Nucleus accumbens (tissue), 56 donors: ENCODE measurements around the gene CRLF1.
"Not testable (repeated sequence)": the region's sequence is repeated elsewhere in the genome, so short reads cannot be mapped to it uniquely, and the experiment has no call there.

Experiments used
- DNase-seq, 56 donors: peaks; one replicate each; lab custom pipeline; 2025; lab: John Stamatoyannopoulos, UW

The CRLF1 gene

DNA sequence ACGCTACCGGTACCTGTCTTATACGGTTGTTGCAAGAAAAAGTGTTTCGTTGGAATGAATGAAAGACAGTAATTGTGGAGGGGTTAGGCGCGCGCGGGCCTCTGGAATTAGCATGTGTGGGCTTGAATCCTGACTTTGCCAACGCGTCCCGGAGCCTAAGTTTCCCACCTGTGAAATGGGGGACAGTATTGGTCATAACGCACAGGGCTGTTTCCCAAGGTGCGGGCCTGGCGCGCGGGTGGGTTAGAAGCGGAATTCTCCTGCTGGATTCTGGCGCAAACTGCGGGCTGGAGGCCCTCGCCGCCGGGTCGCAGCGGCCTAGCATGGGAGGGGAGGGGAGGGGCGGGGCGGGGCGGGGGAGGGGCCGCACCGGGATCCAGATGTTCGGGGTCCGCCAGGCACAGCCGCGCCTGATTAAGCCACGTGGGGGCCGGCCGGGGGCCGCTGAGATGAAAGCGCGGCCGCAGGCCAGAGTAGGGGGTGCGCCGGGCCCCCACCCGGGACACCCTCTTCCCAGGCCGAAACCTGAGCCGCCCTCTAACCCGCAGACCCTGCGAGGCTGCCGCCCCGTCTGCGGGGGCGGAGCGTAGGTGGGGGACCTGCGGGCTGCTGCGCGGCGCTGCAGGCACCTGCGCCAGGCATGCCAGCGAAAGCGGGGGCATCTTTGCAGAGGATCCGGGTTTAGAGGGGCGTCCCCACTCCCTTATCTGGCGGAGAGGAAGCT is 4.9 kb upstream of the CRLF1 start:
- peak in 5 of 56 donors; percentile 11 to 63 (median 26) for DNase-seq

DNA sequence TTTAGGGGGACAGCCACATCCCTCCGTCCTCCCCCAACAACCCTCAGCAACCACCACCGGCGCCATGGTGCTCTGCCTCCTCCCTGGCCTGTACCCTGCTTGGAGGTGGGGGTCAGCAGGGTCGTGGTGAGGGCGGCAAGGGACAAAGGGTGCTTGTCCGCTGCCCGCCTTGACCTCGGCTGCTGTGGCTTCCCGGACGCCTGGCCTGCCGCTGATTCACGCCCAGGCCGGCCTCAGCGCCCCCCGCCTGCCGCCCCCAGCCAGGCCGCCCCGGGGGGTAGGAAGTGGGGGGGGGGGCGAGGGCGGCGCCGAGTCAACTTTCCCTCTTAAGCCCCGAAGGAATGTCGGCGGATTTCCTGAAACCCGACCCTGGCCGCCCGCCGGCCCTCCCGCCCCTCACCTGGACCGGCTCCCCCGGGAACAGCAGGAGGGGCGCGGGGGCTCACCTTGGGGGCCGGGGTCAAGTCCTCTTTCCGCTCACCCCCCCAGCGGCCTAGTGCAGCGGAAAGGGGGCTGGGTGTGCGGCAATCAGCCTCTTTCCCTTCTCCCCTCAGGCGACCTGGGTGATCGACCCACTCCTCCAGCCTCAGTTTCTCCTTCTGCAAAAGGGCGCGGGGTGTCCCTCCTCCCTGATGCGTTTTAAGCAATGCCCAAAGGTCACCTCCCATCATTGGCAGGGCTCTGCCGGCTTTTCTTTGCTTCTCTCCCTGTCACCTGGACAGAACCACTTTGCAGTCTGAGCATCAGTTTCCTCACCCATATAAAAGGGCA is 4.1 kb upstream of the CRLF1 start:
- DNase-seq = no peak

DNA sequence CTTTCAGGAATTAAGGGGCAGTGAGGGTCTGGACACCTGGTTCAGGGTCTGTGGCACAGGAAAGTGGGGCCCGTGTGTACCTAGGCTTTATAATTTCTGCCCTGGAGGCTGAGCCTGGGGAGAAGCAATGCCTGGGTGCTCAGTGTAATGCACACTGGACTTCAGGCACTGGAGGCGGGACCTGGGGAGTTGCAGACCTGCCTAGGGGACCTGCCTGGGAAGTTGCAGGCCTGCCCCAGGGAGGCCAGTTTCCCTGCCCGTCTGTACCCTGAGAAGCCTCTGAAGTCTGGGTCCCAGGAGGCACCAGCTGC is 3.6 kb upstream of the CRLF1 start:
- DNase-seq = no peak

DNA sequence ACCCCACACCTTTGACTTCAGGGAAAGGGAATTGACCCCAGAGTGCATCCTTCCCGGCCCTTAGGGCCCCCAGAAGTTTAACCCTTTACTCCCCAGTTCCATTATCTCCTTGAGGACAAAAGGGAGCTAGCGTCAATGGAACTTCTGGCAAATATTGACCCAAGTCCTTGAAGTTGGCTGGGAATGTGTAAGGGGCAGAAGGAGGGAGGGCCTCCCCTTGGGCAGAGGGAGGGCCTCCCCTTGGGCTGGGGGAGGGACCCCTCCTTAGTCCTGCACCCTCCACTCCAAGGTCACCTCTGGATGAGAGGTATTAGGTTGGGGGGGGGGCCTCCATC is 3.1 kb upstream of the CRLF1 start:
- no peak for DNase-seq

DNA sequence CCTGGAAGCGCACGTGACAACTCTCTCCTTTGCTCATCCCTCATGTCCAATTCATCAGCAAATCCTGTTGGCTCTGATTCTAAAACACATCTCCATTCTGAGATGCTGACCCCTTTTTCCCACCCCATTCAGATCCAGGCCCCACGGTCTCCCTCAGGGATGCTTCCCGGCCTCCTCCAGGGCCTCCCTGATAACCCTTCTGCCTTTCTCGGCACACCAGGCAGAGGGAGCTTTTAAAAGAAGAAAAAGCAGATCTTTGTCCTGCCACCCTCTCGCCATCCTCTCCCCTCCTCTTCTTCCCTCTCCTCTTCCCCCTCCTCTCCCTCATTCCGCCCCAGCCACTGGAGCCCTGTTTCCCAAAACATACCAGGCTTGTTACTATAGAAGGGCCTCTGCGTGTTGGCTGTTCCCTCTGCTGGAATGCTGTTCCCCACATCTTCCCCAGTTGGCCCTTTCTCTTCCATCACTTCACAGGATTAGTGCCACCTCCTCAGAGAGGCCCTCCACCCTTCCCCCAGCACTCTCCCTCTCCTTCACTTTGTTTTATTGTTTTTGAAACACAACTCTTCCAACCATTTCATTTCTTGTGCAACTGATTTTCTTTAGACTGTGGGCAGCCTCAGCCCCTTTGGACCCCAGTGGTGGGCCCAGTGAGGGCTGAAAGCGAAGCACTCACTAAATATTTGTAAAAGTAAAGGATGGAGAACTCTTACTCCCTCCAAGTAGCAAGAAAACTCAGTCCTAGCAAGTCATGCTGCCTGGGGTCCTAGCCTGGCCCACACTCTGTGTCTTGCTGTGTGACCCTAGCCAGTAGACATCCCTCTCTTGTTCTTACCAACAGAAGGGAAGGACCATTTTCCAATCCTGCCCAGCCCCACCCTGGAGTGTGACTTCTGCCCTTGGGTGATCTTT is 2.5 kb upstream of the CRLF1 start:
- DNase-seq = no peak

DNA sequence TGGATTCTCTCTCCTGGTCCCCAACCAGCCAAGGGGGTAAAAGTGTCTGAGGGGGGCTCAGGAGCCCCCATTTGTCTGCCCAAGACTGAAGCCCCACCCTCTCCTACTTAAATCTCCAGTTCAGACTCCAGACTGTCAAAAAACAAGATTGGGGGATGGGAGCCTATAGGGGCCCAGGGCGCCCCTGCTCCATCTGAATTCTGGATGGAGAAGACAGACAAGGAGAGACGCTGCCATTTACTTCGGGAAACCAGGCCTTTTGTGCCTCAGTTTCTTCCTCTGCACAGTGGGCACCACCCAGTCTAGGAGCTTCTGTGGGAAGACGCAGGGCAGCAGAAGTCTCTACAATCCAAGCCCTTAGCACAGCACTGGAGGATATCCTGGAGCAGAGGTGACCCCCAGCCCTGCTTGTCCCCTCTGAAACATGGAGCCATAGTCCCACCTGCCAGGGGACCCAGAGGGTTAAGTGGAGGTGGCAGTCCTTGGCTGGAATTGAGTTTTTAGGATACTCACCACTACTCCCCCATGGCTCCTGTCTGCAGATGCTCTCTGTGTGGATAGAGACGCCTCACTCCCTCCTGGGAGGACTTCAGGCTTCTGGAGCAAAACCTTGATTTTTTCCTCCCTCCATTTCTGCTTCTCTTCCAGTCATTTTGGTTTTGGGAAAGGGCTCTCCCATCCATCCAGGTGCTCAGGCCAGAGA is 1.7 kb upstream of the CRLF1 start:
- DNase-seq = no peak

DNA sequence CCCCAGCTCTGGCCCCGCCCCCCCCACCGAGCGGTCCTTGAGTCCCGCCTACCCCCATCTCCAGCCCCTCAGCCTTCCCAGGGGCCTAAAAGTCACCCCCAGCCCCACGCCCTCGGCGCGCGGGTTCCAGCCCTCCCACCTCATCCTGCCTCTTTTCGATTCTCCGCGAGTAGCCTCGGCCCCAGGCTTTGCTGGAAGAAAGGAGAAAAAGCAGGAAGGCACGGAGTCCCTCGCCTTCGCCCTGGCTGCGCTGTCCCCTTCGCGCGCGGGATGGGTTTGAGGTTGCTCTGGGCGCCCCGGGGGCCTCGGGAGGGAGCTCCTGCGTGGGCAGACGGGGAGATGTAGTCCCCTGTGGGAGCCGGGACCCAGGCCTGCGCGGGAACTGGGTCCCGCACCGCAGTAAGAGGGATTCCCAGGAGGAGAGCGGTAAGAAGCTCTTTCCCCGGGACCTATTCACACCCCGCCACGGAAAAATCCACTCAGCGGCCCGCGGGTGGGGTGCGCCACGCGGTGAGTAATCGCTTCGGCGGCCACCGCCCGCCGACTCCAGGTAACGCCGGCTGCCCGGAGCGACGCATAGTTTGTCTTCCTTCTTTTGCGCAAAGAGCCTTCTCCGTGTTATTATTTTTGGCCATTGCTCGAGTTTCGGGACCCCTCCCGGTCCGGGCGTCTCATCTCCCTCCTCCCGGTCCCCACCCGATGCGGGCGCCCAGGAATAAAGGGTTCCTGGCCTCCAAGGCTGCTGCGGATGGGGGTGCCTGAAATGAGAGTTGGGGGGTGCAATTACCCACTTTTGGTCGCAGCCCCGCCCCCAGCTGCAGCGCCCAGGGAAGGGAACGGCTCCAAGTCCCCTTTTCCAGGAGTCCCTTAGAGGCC is 865 bp upstream of the CRLF1 start:
- peak in 1 of 56 donors; percentile 45 for DNase-seq

DNA sequence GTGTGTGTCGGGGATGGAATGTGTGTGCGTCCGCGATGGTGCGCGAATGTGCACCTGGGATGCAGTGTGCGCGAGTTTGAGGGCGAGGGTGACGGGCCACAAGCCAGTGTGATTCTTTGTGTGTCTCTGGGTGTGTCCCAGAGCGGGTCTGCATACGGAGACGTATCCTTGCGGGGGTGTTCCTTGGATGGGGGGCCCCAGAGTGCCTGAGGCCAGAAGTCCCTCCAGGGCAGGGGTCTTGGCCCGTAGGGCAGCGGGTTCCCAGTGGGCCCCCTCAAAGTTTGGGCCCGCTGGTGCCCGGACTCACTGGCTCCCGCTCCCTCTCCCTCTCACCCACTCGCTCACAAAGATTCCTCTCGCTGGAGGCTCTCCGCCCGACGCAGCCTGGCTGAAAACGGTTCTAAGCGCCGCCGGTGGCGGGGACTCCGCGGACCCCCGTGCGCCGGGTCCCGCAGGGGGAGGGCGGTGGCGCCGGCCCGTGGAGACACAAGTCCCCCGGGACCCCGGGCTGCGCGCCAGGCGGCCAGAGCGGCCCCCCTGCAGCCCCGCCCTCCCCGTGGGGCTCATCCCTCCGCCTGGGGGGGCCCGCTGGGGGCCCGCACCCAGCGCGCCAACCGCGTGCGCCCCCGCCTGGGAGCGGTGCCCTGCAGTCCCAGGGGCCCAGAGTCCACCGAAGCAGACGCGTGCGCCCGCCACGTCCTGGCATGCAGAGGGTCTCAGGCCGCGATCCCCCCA is 886 bp downstream of the CRLF1 start:
- no peak for DNase-seq

DNA sequence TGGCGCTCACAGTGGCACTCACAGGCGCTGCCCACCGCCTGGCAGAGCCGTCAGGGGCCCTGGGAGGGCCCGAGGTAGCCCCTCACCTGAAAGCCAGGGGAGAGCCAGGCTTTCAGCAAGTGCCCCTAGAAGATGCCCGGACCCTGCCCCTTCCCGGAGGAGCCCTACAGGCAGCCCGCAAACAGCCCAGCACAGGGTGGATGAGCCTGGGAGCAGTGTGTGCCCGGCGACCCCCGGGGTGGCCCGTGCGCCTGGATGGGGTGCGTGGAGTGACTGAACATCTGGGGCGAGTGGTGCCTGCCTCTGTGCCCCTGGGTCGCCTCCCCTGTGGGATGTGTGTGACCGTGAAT is 1.4 kb downstream of the CRLF1 start:
- DNase-seq = no peak

DNA sequence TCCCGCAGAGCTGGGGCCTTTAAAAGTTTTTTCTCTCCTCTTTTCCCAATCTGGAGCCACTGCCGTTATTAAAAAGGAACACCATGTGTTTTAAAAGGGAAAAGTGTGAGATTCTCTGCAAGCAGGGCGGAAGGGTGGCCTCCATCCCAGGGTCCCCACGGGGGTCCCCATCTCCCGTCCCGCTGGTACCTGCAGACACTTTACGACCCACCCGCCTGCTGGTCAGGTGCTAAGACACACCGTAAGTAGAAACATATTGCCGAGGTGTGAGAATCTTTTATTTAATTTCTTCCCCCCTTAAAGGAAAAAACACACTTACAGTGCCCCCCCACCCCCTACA is 1.8 kb downstream of the CRLF1 start:
- DNase-seq = no peak

DNA sequence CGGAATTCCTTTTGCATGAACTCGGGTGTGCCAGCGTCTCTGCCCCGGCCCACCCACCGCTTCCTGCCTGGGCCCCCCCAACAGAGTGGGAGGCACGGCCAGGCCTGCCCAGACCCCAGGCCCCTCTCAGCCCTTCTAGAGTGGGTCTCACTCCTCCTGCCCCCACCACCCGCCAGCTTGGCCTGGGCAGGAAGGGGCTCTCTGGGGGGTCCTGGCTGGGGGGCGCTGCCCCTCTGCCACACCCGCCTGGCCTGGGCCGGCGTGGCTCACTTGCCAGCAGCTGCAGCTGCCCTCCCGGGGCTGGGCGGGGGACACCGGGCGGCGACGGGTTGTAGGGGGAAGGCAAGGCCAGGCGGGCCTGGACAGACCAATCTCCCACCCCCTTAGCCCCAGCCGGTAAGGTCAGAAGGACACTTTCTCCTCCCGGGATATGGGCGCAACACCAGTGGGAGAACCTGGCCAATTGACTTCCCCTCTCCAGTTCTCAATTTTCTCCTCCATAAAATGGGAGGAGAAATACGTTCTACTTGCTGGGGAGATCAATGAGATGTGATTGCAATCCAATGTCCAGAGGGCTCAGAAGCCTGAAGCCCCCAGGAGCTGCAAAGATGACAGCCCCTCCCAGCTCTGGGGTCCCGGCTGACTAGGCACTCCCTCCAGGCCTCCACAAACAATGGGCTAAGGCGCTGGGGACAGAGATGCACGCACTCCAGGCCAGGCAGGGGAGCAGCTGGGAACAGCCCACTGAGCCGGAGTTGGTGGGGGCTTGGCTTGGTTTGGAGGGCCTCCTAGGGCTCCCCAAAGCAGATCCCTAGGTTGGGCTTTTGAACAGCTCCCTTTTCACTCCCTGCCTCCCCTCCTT is 2.4 kb downstream of the CRLF1 start:
- no peak for DNase-seq

DNA sequence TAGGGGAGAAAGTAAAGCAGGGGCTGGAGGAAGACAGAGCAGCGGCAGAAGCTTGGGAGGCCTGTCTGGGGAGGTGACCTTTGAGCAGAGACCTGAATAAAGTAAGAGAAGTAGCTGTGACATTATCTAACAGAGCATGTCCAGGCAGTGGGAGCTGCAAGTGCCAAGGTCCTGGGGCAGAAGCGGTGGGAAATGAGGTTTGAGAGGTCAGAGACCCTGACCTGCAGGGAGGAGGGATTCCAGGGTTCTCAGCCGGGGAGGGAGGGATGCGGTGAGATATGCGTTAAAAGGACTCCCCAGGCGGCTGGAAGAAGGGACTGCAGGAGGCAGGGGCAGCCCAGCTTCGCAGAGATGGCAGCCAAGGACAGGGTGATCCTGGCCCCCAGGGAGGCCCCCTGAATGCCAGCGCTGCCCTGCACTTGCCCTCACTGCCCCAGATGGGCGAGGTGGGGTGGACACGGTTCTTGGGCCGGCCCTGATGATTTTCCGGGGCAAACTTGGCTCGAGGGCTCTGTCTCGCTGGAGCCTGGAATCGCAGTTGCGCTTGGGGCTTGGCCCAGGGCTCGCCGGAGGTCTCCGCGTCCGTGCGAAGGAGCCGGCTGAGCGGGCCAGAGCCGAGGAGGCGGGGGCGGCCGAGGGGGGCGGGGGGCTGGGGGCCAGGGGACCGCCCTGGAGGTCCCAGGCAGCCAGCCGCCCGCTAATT is 3.2 kb downstream of the CRLF1 start:
- DNase-seq = peak in 5 of 56 donors; percentile 19 to 37 (median 22)

DNA sequence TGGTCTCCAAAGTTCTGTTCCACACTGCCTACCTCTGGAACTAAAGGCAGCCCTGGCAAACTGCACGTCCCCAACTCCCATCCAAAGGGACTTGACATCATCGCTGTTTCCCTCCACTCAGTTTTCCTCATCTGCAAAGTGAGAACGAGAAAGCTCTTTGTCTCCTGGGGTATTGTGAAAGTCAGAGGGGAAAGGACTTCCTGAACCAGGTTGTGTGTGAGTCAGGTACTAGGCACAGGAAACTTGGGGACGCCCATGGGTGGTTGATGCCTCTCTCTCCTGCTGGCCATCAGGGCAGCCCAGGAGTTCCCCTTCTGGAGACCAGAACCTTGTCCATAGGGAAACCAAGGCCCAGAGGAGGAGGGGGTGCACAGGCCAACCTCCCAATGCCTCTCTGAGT is 4.7 kb downstream of the CRLF1 start:
- no peak for DNase-seq

DNA sequence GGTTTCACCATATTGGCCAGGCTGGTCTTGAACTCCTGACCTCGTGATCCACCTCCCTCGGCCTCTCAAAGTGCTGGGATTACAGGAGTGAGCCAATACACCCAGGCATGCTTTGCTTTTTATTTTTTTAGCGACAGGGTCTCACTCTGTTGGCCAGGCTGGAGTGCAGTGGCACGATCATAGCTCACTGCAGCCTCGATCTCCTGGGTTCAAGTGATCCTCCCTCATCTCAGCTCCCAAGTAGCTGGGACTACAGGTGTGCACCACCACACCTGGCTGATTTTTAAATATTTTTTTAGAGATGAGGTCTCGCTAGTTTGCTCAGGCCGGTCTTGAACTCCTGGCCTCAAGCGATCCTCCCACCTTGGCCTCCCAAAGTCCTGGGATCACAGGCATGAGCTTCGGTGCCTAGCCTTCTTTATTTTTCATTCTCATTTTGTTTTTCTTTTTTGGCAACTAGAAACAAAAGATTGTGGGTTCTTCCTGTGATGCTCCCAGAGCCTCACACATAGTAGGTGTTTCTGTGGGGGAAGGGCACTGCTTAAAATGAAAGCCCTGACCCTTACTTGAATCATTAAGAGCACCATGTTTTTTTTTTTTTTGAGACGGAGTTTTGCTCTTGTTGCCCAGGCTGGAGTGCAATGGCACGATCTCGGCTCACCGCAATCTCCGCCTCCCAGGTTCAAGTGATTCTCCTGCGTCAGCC is 5.8 kb downstream of the CRLF1 start:
- DNase-seq = not testable (repeated sequence)

DNA sequence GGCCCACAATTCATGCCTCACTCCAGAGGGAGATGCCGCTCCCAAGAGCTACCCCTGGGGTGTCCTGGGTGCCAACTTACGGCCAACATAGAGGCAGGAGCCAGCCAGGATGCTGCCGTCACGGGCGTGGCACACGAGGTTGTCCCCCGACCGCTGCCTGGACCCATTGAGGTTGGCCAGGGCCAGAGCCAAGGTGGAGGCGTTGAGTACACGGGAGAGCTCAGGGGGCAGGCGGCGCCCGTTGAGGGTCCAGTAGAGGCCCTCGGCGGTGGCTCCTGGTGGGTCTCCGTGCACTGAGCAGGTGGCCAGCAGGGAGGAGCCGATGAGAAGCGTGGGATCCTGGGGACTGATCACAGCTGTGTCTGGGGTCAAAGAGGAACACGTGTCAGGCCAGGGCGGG is 7.1 kb downstream of the CRLF1 start:
- DNase-seq = no peak

DNA sequence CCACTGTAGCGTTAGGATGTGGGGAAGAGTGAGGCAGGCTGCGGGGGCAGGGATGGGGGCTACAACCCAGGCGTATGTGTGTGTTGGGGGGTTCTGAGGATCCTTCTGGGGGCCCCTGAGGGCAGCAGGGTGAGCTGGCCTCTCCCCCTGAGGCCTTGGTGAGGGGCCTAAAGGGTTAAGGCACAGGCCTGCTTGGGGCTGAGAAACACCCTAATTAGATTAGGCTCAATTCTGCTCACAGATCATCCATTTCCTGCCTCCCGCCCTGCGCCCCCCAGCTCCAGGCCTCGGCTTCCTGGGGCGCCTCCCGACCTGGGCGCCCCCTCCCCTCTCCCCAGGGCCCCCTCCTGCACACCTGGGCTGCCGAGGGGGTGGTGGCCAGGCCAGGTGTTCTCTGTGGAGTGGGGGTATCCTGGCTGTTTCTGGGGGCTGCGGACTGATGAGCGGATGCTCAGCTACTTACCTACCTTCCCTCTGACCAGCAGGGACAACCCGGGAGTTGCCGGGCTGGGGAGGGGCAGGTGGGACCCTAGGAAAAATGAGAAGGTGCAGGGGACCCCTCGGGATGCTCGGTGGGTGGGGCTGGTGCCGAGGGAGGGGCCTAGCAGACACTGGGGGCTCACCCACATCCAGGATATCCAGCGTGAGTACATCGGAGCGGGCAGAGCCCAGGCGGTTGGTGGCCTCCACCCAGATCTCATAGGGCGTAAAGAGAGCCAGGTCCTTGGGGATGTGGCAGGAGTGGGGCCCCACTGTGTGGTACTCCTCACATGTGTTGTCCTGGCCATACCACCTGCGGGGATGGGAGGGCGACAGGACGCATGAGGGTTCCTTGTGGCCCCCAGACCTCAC is 8.6 kb downstream of the CRLF1 start:
- no peak for DNase-seq
